Measurements from ENCODE around the gene SSTR5. TPM values are rescaled to one million over a fixed set of nuclear protein-coding genes. Genes with fewer than 3 reads are reported as not detected.
A peak's percentile ranks its signal among the peaks of the same experiment; 100 is the strongest.

Gene SSTR5
- total and polyA plus RNA-seq, 2 experiments from 2014 or later = not detected

- H3K4me1 ChIP-seq (ENCODE audit: low read depth) = peaks cover 7% of the 10 kb centered on the region
- H3K27me3 ChIP-seq = peaks cover 25% of the 10 kb centered on the region
- no peaks in the 10 kb centered on the region for H3K9me3 ChIP-seq (ENCODE audit: low read depth)
- no peak for DNase-seq (ENCODE audit: low read depth in 1 of 2, low spot score in 1 of 2)
- TF ChIP-seq CTCF (IDR thresholded peaks at IDR 0.05; ENCODE audit: low read depth, low read length) = no peak
- H3K36me3 ChIP-seq = no peaks in the 10 kb centered on the region
- H3K27ac ChIP-seq = no peak overlapping the region
- no peak overlapping the region for H3K4me3 ChIP-seq
Observed at GRCh38 chr16:1076801-1077576, 4.4 kb downstream of the SSTR5 start.

- no peak overlapping the region for H3K4me3 ChIP-seq
- no peak overlapping the region for H3K27ac ChIP-seq
- TF ChIP-seq CTCF (IDR thresholded peaks at IDR 0.05; ENCODE audit: low read depth, low read length) = no peak
- no peaks in the 10 kb centered on the region for H3K36me3 ChIP-seq
- peaks cover 15% of the 10 kb centered on the region for H3K27me3 ChIP-seq
- H3K4me1 ChIP-seq (ENCODE audit: low read depth) = peaks cover 7% of the 10 kb centered on the region
- no peaks in the 10 kb centered on the region for H3K9me3 ChIP-seq (ENCODE audit: low read depth)
- DNase-seq (ENCODE audit: low read depth in 1 of 2, low spot score in 1 of 2) = no peak
Observed at GRCh38 chr16:1077877-1078578, 5.5 kb downstream of the SSTR5 start.

- Histone ChIP-seq H3K9me3 (ENCODE audit: low read depth) (no peaks in the 10 kb centered on the region), H3K4me3 (no peak overlapping the region), H3K27ac (no peak overlapping the region), H3K27me3 (peaks cover 9% of the 10 kb centered on the region), H3K4me1 (ENCODE audit: low read depth) (peaks cover 7% of the 10 kb centered on the region), H3K36me3 (no peaks in the 10 kb centered on the region)
- peak in 1 of 2 donors; percentile 45 for DNase-seq (ENCODE audit: low read depth in 1 of 2, low spot score in 1 of 2)
- TF ChIP-seq CTCF (IDR thresholded peaks at IDR 0.05; ENCODE audit: low read depth, low read length) = no peak
Observed at GRCh38 chr16:1078579-1079021, 6.1 kb downstream of the SSTR5 start.

GRCh38 chr16:1079341-1079740 is 6.8 kb downstream of the SSTR5 start:
- no peak for DNase-seq (ENCODE audit: low read depth in 1 of 2, low spot score in 1 of 2)
- Histone ChIP-seq H3K27me3 (peaks cover 2% of the 10 kb centered on the region), H3K27ac (no peak overlapping the region), H3K36me3 (no peaks in the 10 kb centered on the region), H3K4me1 (ENCODE audit: low read depth) (peaks cover 7% of the 10 kb centered on the region), H3K4me3 (no peak overlapping the region), H3K9me3 (ENCODE audit: low read depth) (no peaks in the 10 kb centered on the region)
- TF ChIP-seq CTCF (IDR thresholded peaks at IDR 0.05; ENCODE audit: low read depth, low read length) = no peak

- no peaks in the 10 kb centered on the region for H3K36me3 ChIP-seq
- no peaks in the 10 kb centered on the region for H3K9me3 ChIP-seq (ENCODE audit: low read depth)
- H3K4me3 ChIP-seq = no peak overlapping the region
- peaks cover 7% of the 10 kb centered on the region for H3K4me1 ChIP-seq (ENCODE audit: low read depth)
- H3K27me3 ChIP-seq = no peaks in the 10 kb centered on the region
- no peak for DNase-seq (ENCODE audit: low read depth in 1 of 2, low spot score in 1 of 2)
- H3K27ac ChIP-seq = no peak overlapping the region
- no peak for TF ChIP-seq CTCF (IDR thresholded peaks at IDR 0.05; ENCODE audit: low read depth, low read length)
Observed at GRCh38 chr16:1079786-1080525, 7.4 kb downstream of the SSTR5 start.

Measured in cardiac muscle cell (in vitro differentiated cells and primary cell).